ENCODE results near the gene BMERB1.

The BMERB1 gene

DNA sequence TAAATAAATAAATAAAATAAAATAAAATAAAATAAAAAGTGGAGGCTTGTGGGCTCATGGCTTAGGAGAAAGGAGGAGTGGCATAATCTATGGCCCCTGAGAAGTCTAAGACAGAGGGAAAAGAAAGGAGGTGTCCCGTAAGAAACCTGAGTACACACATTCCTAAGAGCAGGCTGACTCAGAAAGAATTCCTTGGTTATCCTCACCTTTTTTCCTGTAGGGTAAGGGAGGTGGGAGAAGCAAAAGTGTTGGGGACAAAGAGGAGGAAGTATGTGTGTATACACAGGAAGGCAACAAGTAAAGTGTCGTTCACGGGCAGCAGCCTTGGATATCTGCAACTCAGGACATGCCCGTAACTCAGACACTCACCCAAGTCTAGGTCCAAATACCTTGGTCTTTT, 179.3 kb downstream of the BMERB1 start:
- Histone ChIP-seq H3K4me1 (ENCODE audit: control insufficient read depth in 2 of 2, insufficient read depth in 1 of 2, low read depth in 1 of 2, low read length in 2 of 2) (no peaks in the 10 kb centered on the region), H4K8ac (ENCODE audit: low read depth, low read length) (no peak overlapping the region), H2BK120ac (ENCODE audit: low read depth, low read length) (no peak overlapping the region), H4K91ac (ENCODE audit: low read depth, low read length, poor library complexity) (no peak overlapping the region), H2AFZ (ENCODE audit: low read length) (no peak overlapping the region), H2BK12ac (ENCODE audit: low read length) (no peak overlapping the region), H2AK5ac (ENCODE audit: low read depth, low read length) (no peak overlapping the region), H3K79me1 (ENCODE audit: low read depth, low read length) (no peaks in the 10 kb centered on the region), H3K9ac (ENCODE audit: low read depth, low read length, poor library complexity) (no peak overlapping the region), H3K27me3 (ENCODE audit: control insufficient read depth in 3 of 3, insufficient read depth in 3 of 3, low read depth in 1 of 3, low read length in 3 of 3) (no peaks in the 10 kb centered on the region), H2BK5ac (ENCODE audit: low read length) (no peak overlapping the region), H3K18ac (ENCODE audit: low read length) (no peak overlapping the region), H3K4me3 (ENCODE audit: low read length in 2 of 2) (no peak overlapping the region), H3K14ac (ENCODE audit: low read length) (no peak overlapping the region), H2BK15ac (ENCODE audit: low read length) (no peak overlapping the region), H3K4me2 (ENCODE audit: insufficient read depth, low read length, poor library complexity, severe bottlenecking) (no peak overlapping the region), H3K9me3 (replicated peaks in 1 of 2; ENCODE audit: control insufficient read depth in 2 of 2, insufficient read depth in 1 of 2, low read depth in 1 of 2, low read length in 2 of 2) (no peaks in the 10 kb centered on the region), H3K36me3 (replicated peaks in 1 of 2; ENCODE audit: control insufficient read depth in 2 of 2, insufficient read depth in 2 of 2, low read length in 2 of 2) (peaks cover 36 to 88% of the 10 kb centered on the region in 2 donors), H3K23ac (ENCODE audit: low read depth, low read length, poor library complexity) (no peak overlapping the region), H3K4ac (ENCODE audit: low read length) (no peak overlapping the region), H3K27ac (replicated peaks; ENCODE audit: low read length) (no peak overlapping the region)
- DNase-seq (ENCODE audit: low spot score), result no peak
- WGBS, 2 donors (ENCODE audit: extremely low coverage in 2 of 2, insufficient read length in 2 of 2, insufficient replicate concordance in 1 of 2), result no CpG with 5 or more reads among the region's 4 CpGs

DNA sequence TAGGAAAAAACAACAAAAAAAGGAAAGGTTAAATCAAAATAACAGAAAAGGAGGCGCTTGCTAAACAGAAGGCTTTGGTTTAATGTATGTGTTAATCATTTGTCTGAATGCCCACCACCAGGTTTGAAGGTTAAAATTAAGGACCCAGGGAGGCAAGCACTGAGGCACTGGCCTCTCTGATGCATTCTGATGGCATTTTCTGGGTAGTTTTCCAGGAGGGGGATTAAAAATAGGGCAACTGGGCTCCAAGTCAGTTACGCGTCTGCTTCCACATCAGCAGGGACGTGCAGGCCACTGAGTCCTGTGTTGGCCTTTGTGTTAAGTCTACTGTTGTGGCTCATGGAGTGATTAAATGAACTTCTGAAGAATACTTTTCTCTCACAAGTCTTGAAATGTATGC, 181.6 kb downstream of the BMERB1 start:
- H3K4ac ChIP-seq (ENCODE audit: low read length), result no peak overlapping the region
- no peak overlapping the region for H2BK5ac ChIP-seq (ENCODE audit: low read length)
- no CpG with 5 or more reads among the region's 4 CpGs for WGBS, 2 donors (ENCODE audit: extremely low coverage in 2 of 2, insufficient read length in 2 of 2, insufficient replicate concordance in 1 of 2)
- no peak overlapping the region for H3K4me2 ChIP-seq (ENCODE audit: insufficient read depth, low read length, poor library complexity, severe bottlenecking)
- H3K27me3 ChIP-seq (ENCODE audit: control insufficient read depth in 3 of 3, insufficient read depth in 3 of 3, low read depth in 1 of 3, low read length in 3 of 3), result no peaks in the 10 kb centered on the region
- H3K23ac ChIP-seq (ENCODE audit: low read depth, low read length, poor library complexity), result no peak overlapping the region
- H3K27ac ChIP-seq (replicated peaks; ENCODE audit: low read length), result no peak overlapping the region
- H2BK12ac ChIP-seq (ENCODE audit: low read length), result no peak overlapping the region
- H2BK120ac ChIP-seq (ENCODE audit: low read depth, low read length), result no peak overlapping the region
- no peak overlapping the region for H4K91ac ChIP-seq (ENCODE audit: low read depth, low read length, poor library complexity)
- H3K36me3 ChIP-seq (replicated peaks in 1 of 2; ENCODE audit: control insufficient read depth in 2 of 2, insufficient read depth in 2 of 2, low read length in 2 of 2), result peaks cover 38 to 89% of the 10 kb centered on the region in 2 donors
- H3K9ac ChIP-seq (ENCODE audit: low read depth, low read length, poor library complexity), result no peak overlapping the region
- DNase-seq (ENCODE audit: low spot score), result no peak
- H2AK5ac ChIP-seq (ENCODE audit: low read depth, low read length), result no peak overlapping the region
- no peak overlapping the region for H2AFZ ChIP-seq (ENCODE audit: low read length)
- no peak overlapping the region for H3K4me3 ChIP-seq (ENCODE audit: low read length in 2 of 2)
- H3K4me1 ChIP-seq (ENCODE audit: control insufficient read depth in 2 of 2, insufficient read depth in 1 of 2, low read depth in 1 of 2, low read length in 2 of 2), result no peaks in the 10 kb centered on the region
- no peaks in the 10 kb centered on the region for H3K9me3 ChIP-seq (replicated peaks in 1 of 2; ENCODE audit: control insufficient read depth in 2 of 2, insufficient read depth in 1 of 2, low read depth in 1 of 2, low read length in 2 of 2)
- no peak overlapping the region for H3K18ac ChIP-seq (ENCODE audit: low read length)
- no peak overlapping the region for H4K8ac ChIP-seq (ENCODE audit: low read depth, low read length)
- H3K14ac ChIP-seq (ENCODE audit: low read length), result no peak overlapping the region
- no peak overlapping the region for H2BK15ac ChIP-seq (ENCODE audit: low read length)
- no peaks in the 10 kb centered on the region for H3K79me1 ChIP-seq (ENCODE audit: low read depth, low read length)

DNA sequence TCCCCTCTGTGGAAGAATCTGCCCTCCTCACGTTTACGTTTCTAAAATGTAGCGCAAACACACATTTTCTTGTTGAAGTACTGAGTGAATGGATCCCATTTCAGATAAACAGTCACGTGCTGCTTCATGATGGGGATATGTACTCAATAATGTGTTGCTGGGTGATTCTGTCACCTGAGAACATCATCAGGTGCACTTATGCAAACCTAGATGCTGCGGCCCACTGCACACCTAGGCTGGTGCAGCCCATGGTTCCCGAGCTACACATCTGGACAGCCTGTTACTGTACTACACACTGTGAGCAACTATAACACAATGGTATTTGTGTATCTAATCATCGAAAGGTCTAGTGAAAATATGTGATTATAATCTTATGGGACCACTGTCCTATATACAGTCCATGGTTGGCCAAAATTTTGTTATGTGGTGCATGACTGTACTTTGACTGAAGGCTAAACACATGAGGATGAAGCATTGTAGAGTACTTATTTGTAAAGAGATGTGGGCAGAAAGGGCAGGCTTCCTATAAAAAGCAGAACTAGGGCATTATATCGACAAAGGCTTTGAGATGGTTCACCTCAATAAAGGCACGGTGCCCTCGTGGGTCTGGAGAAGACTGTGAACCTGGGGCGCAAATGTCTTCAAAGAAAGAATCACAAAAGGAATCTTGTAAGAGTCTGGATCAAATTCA, 182.2 kb downstream of the BMERB1 start:
- H3K36me3 ChIP-seq (replicated peaks in 1 of 2; ENCODE audit: control insufficient read depth in 2 of 2, insufficient read depth in 2 of 2, low read length in 2 of 2), result peaks cover 37 to 90% of the 10 kb centered on the region in 2 donors
- H3K9me3 ChIP-seq (replicated peaks in 1 of 2; ENCODE audit: control insufficient read depth in 2 of 2, insufficient read depth in 1 of 2, low read depth in 1 of 2, low read length in 2 of 2), result no peaks in the 10 kb centered on the region
- no peak overlapping the region for H2AFZ ChIP-seq (ENCODE audit: low read length)
- H3K27ac ChIP-seq (replicated peaks; ENCODE audit: low read length), result no peak overlapping the region
- no peak overlapping the region for H2BK120ac ChIP-seq (ENCODE audit: low read depth, low read length)
- no peak overlapping the region for H2BK5ac ChIP-seq (ENCODE audit: low read length)
- H3K14ac ChIP-seq (ENCODE audit: low read length), result no peak overlapping the region
- H3K4ac ChIP-seq (ENCODE audit: low read length), result no peak overlapping the region
- no peak overlapping the region for H4K8ac ChIP-seq (ENCODE audit: low read depth, low read length)
- WGBS, 2 donors (ENCODE audit: extremely low coverage in 2 of 2, insufficient read length in 2 of 2, insufficient replicate concordance in 1 of 2), result no CpG with 5 or more reads among the region's 11 CpGs
- no peaks in the 10 kb centered on the region for H3K4me1 ChIP-seq (ENCODE audit: control insufficient read depth in 2 of 2, insufficient read depth in 1 of 2, low read depth in 1 of 2, low read length in 2 of 2)
- H3K4me2 ChIP-seq (ENCODE audit: insufficient read depth, low read length, poor library complexity, severe bottlenecking), result no peak overlapping the region
- H3K23ac ChIP-seq (ENCODE audit: low read depth, low read length, poor library complexity), result no peak overlapping the region
- no peak for DNase-seq (ENCODE audit: low spot score)
- H2BK12ac ChIP-seq (ENCODE audit: low read length), result no peak overlapping the region
- H3K9ac ChIP-seq (ENCODE audit: low read depth, low read length, poor library complexity), result no peak overlapping the region
- no peak overlapping the region for H4K91ac ChIP-seq (ENCODE audit: low read depth, low read length, poor library complexity)
- no peak overlapping the region for H3K4me3 ChIP-seq (ENCODE audit: low read length in 2 of 2)
- no peak overlapping the region for H2BK15ac ChIP-seq (ENCODE audit: low read length)
- no peaks in the 10 kb centered on the region for H3K79me1 ChIP-seq (ENCODE audit: low read depth, low read length)
- no peaks in the 10 kb centered on the region for H3K27me3 ChIP-seq (ENCODE audit: control insufficient read depth in 3 of 3, insufficient read depth in 3 of 3, low read depth in 1 of 3, low read length in 3 of 3)
- no peak overlapping the region for H2AK5ac ChIP-seq (ENCODE audit: low read depth, low read length)
- no peak overlapping the region for H3K18ac ChIP-seq (ENCODE audit: low read length)

DNA sequence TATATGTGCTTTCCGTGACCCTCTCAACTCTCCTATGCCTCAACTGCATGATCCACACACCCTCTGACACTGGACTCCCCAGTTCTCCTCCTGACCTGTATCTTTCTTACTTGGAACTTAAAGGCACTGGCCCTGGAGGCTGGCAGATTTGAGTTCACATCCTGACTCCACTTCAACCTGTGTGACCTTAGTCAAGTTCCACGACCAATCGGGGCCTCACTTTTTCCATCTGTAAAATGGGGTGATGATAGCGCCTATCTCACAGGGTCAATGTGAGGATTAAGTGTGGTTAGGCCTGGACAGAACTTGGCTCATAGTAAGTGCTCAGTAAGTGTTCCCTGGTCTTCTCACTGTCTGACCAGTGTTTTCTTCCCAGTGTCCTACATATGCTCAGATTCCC, 183.5 kb downstream of the BMERB1 start:
- H3K9ac ChIP-seq (ENCODE audit: low read depth, low read length, poor library complexity), result no peak overlapping the region
- no peak overlapping the region for H4K91ac ChIP-seq (ENCODE audit: low read depth, low read length, poor library complexity)
- no peaks in the 10 kb centered on the region for H3K4me1 ChIP-seq (ENCODE audit: control insufficient read depth in 2 of 2, insufficient read depth in 1 of 2, low read depth in 1 of 2, low read length in 2 of 2)
- WGBS, 2 donors (ENCODE audit: extremely low coverage in 2 of 2, insufficient read length in 2 of 2, insufficient replicate concordance in 1 of 2), result no CpG with 5 or more reads among the region's 4 CpGs
- H2BK120ac ChIP-seq (ENCODE audit: low read depth, low read length), result no peak overlapping the region
- peaks cover 37 to 90% of the 10 kb centered on the region in 2 donors for H3K36me3 ChIP-seq (replicated peaks in 1 of 2; ENCODE audit: control insufficient read depth in 2 of 2, insufficient read depth in 2 of 2, low read length in 2 of 2)
- H2BK12ac ChIP-seq (ENCODE audit: low read length), result no peak overlapping the region
- no peak overlapping the region for H3K4me2 ChIP-seq (ENCODE audit: insufficient read depth, low read length, poor library complexity, severe bottlenecking)
- H3K4ac ChIP-seq (ENCODE audit: low read length), result no peak overlapping the region
- no peak overlapping the region for H2AFZ ChIP-seq (ENCODE audit: low read length)
- H3K23ac ChIP-seq (ENCODE audit: low read depth, low read length, poor library complexity), result no peak overlapping the region
- H3K4me3 ChIP-seq (ENCODE audit: low read length in 2 of 2), result no peak overlapping the region
- H4K8ac ChIP-seq (ENCODE audit: low read depth, low read length), result no peak overlapping the region
- no peaks in the 10 kb centered on the region for H3K27me3 ChIP-seq (ENCODE audit: control insufficient read depth in 3 of 3, insufficient read depth in 3 of 3, low read depth in 1 of 3, low read length in 3 of 3)
- no peak for DNase-seq (ENCODE audit: low spot score)
- no peak overlapping the region for H3K18ac ChIP-seq (ENCODE audit: low read length)
- H2BK5ac ChIP-seq (ENCODE audit: low read length), result no peak overlapping the region
- H2BK15ac ChIP-seq (ENCODE audit: low read length), result no peak overlapping the region
- no peaks in the 10 kb centered on the region for H3K9me3 ChIP-seq (replicated peaks in 1 of 2; ENCODE audit: control insufficient read depth in 2 of 2, insufficient read depth in 1 of 2, low read depth in 1 of 2, low read length in 2 of 2)
- no peak overlapping the region for H3K14ac ChIP-seq (ENCODE audit: low read length)
- H3K27ac ChIP-seq (replicated peaks; ENCODE audit: low read length), result no peak overlapping the region
- H2AK5ac ChIP-seq (ENCODE audit: low read depth, low read length), result no peak overlapping the region
- no peaks in the 10 kb centered on the region for H3K79me1 ChIP-seq (ENCODE audit: low read depth, low read length)

Measured in neuronal stem cell (in vitro differentiated cells).